OCI-LY3 (cell line): ENCODE data around the gene PLA1A.

ENCODE experiments used
- CTCF ChIP-seq: fragments of 200-600, 300-600 bp; sonication (generic); IDR thresholded peaks from 2 replicates; pipeline ENCODE4 v1.5.1; 2014; ENCODE audit warnings: antibody characterized with exemption, low read length, low read depth
- EZH2phosphoT487 ChIP-seq: fragments of 200-600 bp; shearing (Covaris generic); IDR thresholded peaks from 2 replicates; pipeline ENCODE4 v1.6.1; 2018; ENCODE audit warnings: antibody characterized with exemption, mixed run types, low read depth

- TF ChIP-seq CTCF (no peak), EZH2phosphoT487 (no peak)
These were observed 3.6 kb upstream of the PLA1A start for GRCh38 chr3:119594066-119594465.
